GM21717 (cell line): ENCODE measurements around the gene C2orf74.
A peak's percentile ranks its signal among the peaks of the same experiment; 100 is the strongest.
"Not testable (repeated sequence)": the region's sequence is repeated elsewhere in the genome, so short reads cannot be mapped to it uniquely, and the experiment has no call there.

Experiments
- ATAC-seq: cut with Tn5 transposase; IDR thresholded peaks from one replicate; pipeline ENCODE4 v1.9.1; 2021; ENCODE audit warnings: mild to moderate bottlenecking, moderate library complexity; ENCODE audit not compliant: unreplicated experiment

C2orf74 gene

DNA sequence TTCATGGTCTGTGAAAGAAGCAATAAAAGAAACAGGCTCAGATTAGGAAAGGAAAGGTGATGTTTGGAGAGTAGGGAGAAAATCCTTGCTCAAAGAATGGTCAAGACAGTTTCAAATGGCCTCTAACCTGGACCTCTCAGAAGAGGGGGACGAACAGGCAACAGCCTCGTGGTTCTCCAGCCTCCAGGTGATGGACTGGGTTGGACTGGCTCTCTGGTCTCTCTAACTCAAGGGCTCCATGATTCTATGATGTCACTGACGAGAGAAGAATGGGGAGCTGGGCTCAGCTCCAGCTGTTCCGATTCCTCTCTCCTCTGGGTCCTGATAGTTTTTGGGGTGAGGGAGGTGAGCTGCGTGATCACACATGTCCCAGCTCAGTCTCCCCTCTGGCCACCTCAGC, at the start of gene C2orf74:
C2orf74 (plus strand) TSS at position 301 of the 400 bp plus-strand sequence. CDS start 327 bp downstream, outside the sequence.
- ATAC-seq, result no peak

DNA sequence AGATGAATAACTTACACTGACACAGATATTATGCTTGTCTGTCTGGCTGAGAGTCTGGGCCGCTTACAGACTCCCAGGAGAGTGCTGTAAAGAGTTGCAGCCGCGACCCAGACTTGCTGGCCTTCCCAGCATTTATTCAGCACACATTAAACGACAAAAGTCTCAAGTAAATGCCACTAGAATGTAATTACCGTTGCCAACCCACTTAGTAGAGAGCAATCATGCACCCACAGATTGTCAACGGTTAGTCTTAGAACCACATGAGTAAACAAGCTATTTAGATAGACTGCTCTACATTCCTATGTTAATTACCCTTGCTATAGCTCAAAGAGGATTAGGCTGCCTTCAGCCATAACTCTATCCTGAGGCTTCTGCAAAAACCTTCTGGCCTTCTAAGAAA, 47.8 kb upstream of the C2orf74 start:
- no peak for ATAC-seq

DNA sequence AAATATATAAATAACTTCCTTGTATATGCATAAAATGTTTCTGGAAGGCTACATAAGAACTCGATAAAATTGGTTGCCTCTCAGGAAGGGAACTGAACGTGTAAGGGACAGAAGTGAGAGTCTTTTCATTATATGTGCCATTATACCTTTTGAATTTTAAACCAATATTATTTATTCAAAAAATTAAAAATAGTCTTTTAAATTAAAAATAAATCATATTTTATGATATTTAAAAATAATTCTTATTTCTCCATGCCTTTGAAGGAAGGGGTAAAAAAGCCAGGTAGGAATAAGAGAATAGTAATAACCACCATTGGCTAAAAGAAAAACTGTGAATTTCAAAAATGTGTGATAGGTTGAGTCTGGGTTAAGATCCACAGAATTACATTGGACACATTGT, 45.7 kb upstream of the C2orf74 start:
- ATAC-seq, result no peak

DNA sequence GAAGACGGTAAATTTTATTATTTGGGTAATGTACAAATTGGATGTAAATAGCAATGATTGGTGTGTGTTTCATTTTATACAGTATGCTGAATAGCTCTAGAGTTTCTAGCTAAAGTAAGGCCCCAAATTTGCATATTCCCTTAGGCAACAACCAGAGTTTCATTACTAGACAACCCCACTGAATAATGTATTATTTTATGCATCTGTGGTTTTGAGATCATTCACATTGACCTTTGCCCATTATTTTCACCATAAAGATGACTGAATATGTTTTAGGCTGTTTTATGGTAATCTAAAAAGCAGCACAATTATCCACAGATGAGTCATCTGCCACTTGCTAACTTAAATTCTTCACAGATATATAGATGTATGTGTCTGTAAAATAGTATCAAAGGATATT, 44.5 kb upstream of the C2orf74 start:
- no peak for ATAC-seq

DNA sequence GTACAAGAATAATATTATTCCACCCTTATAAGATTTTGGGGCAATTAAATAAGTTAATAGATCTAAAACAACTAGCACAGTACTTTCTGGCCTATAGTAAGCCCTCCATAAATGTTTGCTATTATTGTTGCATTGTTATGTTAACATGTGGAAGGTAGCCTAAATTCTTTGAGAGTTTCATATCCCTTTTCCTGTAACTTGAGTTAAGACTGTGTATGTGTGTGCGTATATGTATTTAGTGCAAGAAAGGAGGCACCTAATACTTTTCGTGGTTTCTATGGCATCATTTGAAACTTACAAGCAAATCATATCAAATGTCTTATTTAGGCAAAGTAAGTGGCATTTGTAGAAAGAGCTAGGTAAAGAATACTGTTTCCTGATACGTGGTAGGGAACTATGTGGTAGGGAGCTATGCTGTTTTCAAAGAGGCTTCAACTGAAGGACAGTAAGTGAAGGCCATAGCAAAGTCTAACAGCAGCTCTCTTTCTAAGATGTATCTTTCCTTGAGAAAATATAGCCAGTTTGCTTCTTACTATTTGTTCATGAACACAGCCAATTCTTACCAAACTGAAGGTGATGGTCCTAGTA, 36.8 kb upstream of the C2orf74 start:
- no peak for ATAC-seq

DNA sequence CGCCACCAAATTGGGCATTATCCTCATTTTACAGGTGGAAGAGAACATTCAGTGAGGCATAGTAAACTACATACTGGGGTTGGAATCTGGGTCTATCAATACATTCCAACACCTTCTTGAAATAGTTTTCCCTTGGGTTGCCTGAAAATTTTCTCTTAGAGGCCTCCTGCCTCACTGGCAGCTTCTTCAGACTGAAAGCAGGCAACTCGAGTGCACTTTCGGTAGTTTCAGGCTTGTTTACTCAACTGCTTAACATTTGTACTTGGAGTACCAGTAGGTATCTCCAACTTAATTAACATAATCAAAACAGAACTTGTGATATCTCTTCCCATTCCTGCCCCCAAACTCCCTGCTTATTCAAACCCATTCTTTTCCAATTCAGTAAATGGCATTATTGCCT, 36.2 kb upstream of the C2orf74 start:
- ATAC-seq, result no peak

DNA sequence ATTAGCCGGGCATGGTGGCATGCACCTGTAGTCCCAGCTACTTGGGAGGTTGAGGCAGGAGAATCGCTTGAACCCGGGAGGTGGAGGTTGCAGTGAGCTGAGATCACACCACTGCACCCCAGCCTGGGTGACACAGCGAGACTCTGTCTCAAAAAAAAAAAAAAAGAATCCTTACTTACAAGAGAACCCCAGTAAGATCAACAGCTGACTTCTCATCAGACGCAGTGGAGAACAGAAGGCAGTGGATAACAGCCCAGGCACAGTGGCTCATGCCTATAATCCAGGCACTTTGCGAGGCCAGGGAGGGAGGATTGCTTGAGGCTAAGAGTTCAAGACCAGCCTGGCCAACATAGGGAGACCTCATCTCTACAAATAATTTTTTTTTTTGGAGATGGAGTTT, 33.9 kb upstream of the C2orf74 start:
- ATAC-seq, result not testable (repeated sequence)

DNA sequence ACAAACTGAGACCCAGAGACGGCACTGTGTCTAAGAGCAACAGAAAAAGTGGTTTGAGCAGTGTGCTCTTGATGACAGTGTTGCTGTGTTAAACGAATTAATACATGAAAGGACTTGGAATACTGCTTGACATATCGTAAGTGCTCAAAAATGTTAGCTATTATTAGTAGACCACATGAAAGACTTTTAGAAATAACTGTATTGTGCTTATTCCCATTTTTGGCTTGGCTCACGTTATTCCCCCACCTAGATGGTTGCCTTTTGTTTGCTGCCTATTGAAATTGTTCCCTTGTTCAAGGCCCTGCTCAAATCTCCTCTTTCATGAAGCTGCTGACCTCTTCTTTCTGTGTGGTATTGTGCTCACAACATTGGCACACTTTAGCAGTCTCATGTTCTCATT, 27.8 kb upstream of the C2orf74 start:
- ATAC-seq, result no peak

DNA sequence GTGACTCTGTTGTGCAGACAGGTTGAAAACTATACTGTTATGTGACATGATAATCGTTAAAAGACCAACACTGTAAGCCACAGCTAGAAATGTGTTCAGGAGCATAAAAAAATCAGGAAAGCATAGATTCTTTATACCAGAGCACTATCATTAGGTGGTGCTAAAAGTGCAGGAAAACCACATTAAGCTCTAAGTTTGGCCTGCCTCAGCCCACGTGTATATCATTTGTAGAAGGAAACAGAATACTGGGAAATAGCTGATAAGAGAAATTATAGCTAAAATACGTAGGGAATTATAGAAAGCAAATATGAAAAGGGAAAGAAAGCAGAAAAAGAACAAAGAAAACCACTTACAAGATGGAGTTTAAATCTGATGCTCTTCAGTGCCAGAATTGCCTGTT, 26.5 kb upstream of the C2orf74 start:
- ATAC-seq, result no peak

DNA sequence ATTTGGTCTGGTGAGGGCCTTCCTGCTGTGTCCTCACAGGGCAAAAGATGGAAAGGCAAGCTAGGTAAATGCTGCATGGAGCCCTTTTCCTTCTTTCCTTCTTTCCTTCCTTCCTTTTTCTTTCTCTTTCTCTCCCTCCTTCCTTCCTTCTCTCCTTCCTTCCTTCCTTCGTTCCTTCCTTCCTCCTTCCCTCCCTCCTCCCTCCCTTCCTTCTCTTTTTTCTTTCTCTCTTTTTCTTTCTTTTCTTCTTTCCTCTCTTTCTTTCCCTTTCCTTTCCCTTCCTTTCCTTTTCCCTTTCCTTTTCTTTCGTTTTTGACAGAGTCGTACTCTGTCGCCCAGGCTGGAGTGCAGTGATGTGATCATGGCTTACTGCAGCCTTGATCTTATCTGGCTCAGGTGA, 23.1 kb upstream of the C2orf74 start:
- no peak for ATAC-seq

DNA sequence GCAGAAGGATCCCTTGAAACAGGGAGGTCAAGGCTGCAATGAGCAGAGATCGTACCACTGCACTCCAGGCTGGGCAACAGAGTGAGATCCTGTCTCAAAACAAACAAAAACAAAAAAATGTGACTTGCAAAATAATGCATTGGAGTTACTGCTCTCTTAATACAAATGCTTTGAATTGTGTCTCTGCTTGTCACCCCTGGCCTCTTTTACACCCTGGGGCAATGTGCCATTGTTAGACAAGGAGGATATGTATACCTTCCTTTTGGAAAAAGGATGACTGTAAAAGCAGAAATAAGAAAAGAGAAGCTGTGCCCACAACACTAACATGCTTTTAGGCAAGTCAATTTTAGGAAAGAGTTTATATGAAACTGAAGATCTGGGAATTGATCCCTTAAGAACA, 20.8 kb upstream of the C2orf74 start:
- no peak for ATAC-seq

DNA sequence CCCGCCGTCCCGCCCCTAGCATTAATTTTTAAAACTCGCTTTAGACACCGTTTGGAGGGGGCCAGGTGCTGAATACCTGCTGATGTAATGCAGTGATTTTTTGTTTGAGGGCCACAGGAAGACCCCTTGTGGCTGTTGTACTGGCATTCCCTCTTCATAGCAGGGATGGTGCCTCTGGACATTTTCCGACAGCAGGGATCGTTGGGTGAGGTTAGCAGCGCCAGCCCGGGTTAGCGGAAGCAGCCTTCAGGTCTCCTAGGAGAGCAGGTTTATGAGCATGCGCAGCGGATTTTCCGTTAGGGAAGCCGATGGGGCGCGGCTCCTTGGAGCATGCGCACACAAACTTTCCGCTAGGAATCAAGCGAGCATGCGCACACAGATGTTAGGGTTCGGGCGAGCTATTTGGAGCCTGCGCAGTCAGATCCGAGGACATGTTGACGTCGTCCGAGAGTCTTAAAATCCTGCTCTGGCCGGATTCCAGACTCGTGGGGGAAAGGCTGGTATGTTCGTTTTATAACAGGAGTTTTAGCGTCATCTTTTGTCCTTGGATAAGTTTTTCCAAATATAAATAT, 17.2 kb upstream of the C2orf74 start:
- peak; percentile 78 for ATAC-seq

DNA sequence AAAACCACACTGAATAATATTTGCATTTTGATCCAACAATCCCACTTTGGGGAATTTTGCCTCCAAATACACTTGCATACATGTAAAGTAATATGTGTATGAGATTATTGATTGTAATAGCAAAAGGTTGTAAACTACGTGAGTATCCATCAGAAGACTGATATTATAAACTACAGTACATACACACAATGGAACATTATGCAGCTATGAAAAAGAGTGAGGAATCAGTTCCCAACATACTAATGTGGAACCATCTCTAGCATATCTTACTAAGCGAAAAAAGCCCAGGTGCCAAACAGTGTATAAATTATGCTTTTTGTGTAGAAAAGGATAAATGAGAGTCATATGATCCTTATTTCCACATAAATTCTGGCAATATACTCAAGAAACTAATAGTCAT, 16.0 kb upstream of the C2orf74 start:
- no peak for ATAC-seq

DNA sequence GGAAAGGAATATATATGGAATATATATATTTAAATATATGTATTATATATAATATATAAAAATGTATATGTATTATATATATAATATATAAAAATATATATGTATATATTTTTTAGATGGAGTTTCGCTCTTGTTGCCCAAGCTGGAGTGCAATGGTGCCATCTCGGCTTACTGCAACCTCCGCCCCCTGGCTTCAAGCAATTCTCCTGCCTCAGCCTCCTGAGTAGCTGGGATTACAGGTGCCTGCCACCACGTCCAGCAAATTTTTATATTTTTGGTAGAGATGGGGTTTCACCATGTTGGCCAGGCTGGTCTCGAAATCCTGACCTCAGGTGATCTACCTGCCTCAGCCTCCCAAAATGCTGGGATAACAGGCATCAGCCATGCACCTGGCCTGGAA, 13.9 kb upstream of the C2orf74 start:
- ATAC-seq, result not testable (repeated sequence)

DNA sequence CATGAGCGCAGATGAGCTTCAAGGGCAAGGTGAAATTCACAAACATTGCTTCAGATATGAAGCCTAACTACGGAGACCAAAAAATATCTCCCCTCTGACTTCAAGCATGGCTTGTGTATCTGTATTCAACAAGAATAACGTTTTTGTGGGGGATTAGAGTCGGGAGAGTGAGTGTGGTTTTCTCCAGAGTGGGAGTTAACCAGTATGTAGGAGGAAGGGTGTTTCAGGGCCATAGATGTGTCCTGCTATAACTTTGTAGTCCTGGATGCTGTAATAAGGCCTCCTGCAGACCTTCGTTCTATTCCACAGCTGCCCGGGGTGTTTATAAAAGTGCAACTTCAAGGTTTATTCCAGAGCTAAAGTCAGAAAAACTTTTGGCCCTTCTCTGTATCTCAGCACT, 12.9 kb upstream of the C2orf74 start:
- no peak for ATAC-seq

DNA sequence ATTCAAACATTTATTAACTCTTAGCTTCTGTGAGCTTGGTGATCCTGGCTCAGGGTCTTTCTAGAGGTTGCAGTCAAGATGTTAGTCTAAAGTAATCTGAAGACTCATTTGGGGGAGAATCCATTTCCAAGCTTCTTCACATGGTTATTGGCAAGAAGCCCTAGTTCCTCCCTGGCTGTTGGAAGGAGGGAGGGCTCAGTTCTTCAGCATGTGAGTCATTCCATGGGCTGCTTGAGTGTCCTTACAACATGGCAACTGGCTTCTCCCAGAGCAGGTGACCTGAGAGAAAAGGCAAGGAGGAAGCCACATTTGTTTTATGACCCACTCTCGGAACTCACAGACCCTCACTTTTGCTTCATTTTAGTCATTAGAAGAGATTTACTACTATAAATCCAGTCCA, 10.6 kb upstream of the C2orf74 start:
- ATAC-seq, result no peak

DNA sequence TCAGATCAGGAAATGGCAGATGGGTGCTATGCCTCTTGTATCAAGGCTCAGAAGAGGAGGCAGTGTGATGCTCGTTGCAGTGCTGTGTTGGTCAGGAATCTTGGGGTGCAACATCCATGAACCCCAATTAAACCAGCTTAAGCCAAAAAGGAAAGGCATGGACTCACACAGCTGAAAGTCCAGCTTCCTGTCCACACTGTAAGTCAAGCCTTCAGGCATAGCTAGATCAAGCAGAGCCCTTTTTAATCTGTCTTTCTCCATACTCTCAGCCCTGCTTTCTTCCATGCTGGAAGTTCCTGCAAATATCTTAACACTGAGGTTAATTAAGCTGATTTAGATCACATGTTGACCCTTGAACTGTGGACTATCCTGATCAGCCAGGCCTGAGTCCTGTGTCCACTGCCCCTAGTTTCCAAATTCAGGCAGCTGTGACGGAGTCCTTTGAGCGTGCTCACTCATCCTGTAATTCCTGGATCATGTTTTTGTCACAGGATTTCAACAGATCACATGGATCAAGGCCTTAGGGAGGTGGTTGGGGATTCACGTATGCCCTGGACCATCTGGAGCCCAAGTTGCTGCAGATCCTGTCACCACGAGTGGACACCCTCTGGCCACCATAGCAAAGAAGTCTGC, 4.5 kb upstream of the C2orf74 start:
- no peak for ATAC-seq

DNA sequence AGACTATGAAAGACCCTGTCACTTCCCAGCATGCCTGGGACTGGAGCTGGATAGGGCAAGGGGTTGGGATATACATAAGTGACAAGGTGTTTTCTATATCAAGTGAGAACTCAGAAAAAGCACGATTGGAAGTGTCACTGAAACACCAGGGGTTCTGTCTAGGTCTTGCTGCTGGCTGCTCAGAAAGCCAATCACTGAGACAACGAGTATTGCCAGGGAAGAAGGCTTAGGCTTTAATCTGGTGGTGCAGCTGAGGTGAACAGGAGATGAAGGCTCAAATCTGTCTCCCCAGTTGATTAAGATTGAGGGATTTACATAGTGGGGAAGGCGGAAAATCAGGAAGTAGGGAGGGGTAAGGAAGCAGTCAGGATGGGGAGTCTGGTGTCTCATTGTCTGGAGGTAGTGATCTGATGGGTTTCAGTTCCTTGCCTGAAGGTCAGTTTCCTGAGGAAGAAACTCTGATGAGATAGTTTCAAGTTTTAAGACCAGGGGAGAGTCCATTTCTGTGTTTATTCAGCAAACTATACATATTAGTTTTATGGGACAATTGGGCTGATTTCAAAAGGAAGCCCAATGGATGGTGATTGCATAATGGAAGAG, 3.5 kb upstream of the C2orf74 start:
- ATAC-seq, result no peak

DNA sequence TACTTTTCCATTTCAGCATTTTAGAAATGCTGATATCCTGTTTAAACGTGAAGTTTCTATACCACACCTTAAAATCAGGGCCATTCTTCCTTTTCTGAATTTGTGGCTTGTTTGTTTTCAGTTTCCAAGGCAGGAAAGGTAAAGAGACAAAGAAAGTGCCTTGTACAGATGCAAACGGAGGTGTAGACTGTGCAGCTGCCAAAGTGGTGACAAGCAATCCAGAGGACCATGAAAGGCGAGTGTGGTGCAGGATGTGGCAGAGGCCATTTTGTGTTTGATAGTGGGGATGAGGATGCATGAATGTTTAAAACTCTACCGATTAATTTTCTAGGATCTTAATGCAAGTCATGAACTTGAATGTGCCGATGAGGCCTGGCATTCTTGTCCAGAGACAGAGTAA, 733 bp downstream of the C2orf74 start:
- no peak for ATAC-seq

DNA sequence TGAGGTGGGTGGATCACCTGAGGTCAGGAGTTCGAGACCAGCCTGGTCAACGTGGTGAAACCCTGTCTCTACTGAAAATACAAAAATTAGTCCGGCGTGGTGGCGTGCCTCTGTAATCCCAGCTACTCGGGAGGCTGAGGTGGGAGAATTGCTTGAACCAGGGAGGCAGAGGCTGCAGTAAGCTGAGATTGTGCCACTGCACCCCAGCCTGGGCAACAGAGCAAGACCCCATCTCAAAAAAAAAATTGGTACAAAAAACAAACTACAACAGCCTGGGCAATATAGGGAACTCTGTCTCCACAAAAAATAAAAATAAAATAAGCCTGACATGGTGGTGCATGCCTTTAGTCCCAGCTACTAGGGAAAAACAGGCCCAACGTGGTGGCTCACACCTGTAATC, 3.1 kb downstream of the C2orf74 start:
- ATAC-seq, result not testable (repeated sequence)

DNA sequence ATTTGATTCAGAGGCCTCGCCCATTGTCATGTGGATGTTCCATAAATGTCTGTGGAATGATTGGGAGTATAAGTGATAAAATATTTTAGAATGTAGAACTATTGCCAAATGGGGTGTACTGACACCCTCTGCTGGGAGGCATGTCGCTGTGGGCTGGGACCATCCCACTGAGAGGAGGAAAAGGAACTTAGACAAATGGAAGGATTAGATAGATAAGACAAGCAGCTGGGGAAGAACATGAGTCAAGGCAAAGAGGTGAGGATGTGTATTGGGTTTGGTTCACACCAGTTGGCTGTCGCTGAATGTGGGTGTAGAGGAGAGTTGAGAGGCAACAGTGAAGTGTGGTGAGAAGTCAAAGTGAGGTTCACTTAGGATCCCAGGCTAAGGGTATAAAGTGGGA, 4.0 kb downstream of the C2orf74 start:
- ATAC-seq, result no peak

DNA sequence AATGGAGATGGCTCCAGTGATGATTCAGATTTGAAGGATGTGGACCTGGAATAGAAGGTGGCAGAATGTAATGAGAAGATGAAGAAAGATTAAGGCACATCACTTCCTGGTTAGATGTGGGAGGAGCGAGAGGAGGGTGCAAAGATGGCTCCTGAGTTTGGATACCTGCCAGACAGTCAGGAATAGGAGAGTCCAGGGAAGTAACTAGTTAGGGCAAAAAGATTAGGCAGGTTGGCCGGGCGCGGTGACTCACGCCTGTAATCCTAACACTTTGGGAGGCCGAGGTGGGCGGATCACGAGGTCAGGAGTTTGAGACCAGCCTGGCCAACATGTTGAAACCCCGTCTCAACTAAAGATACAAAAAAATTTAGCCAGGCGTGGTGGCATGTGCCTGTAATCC, 5.6 kb downstream of the C2orf74 start:
- no peak for ATAC-seq
